ENCODE results near the gene IL36B. TPM values are rescaled to one million over a fixed set of nuclear protein-coding genes. Genes with fewer than 3 reads are reported as not detected.

Gene IL36B
- total and polyA plus RNA-seq, 8 donors: not detected

GRCh38 chr2:112980537-112980936 is 72.1 kb downstream of the IL36B start:
- DNase-seq: no peak
- Histone ChIP-seq H3K9me3 (no peaks in the 10 kb centered on the region), H3K27me3 (peaks cover 0 to 16% (median 0%) of the 10 kb centered on the region in 3 donors), H3K36me3 (no peaks in the 10 kb centered on the region), H3K4me1 (no peaks in the 10 kb centered on the region), H3K4me3 (no peak overlapping the region), H3K27ac (no peak overlapping the region)
- 14 to 54% (median 47%) methylated on average over 1 of the region's 1 CpG for WGBS, 5 donors
- intact Hi-C loops (cut with DNase I; ENCODE audit: low total_unique reads): no loop called here
- TF ChIP-seq CTCF (IDR thresholded peaks at IDR 0.05) (no peak), POLR2AphosphoS5 (IDR thresholded peaks at IDR 0.05) (no peak), EP300 (IDR thresholded peaks at IDR 0.05) (no peak), POLR2A (IDR thresholded peaks at IDR 0.05) (no peak)

DNA sequence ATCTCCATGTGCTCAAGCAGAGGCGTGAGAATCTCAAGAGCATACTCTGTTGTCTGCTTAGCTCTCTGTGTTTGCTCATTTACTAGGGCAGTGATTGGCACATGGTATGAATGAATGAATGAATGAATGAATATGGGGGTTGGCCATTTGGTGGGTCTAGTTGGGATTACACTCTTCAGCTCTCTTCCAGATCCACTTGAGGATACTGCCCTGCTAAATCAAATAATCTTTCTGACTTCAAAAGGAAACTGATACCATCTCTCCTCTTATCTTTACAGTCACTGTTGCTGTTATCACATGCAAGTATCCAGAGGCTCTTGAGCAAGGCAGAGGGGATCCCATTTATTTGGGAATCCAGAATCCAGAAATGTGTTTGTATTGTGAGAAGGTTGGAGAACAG is 72.9 kb downstream of the IL36B start:
- Histone ChIP-seq H3K4me3 (no peak overlapping the region), H3K36me3 (no peaks in the 10 kb centered on the region), H3K27ac (no peak overlapping the region), H3K27me3 (peaks cover 0 to 16% (median 0%) of the 10 kb centered on the region in 3 donors), H3K4me1 (no peaks in the 10 kb centered on the region), H3K9me3 (no peaks in the 10 kb centered on the region)
- 92 to 100% (median 96%) methylated on average over 1 of the region's 1 CpG for WGBS, 5 donors
- TF ChIP-seq POLR2A (IDR thresholded peaks at IDR 0.05): no peak
- no peak for TF ChIP-seq EP300 (IDR thresholded peaks at IDR 0.05)
- no peak for TF ChIP-seq POLR2AphosphoS5 (IDR thresholded peaks at IDR 0.05)
- TF ChIP-seq CTCF (IDR thresholded peaks at IDR 0.05): no peak
- intact Hi-C loops (cut with DNase I; ENCODE audit: low total_unique reads): no loop called here
- no peak for DNase-seq

- Histone ChIP-seq H3K27ac (no peak within 1 kb of the TSS), H3K9me3 (no peaks in the 10 kb centered on the region), H3K27me3 (peaks cover 0 to 19% (median 0%) of the 10 kb centered on the region in 3 donors), H3K4me1 (no peaks in the 10 kb centered on the region), H3K36me3 (no peaks in the 10 kb centered on the region), H3K4me3 (no peak within 1 kb of the TSS)
- 62 to 80% (median 72%) methylated on average over 7 of the region's 7 CpGs for WGBS, 5 donors
- no peak for TF ChIP-seq CTCF (IDR thresholded peaks at IDR 0.05)
- TF ChIP-seq POLR2A (IDR thresholded peaks at IDR 0.05): no peak
- TF ChIP-seq POLR2AphosphoS5 (IDR thresholded peaks at IDR 0.05): no peak
- no peak for TF ChIP-seq EP300 (IDR thresholded peaks at IDR 0.05)
- intact Hi-C loops (cut with DNase I; ENCODE audit: low total_unique reads): no loop called here
- no peak for DNase-seq
Observed at GRCh38 chr2:112977559-112978056, 75.1 kb downstream of the IL36B start, which contains the start of gene IL36G. TSS of gene IL36G (plus strand) at chr2:112978006. CDS start at chr2:112978639, 633 bp downstream.

Small RNAs within 50 kb of the gene (small RNA-seq; reads per million reads assigned to genes)
- 0 reads per million in 4 donors for gene HMGN2P23
- 0 reads per million in 4 donors for gene RNU6-1180P

Other genes starting within 250 kb of the IL36B start
- 10 to 100 TPM in 2 of 5 donors, 1 to 10 TPM in 3; 1.2 to 25.4 (median 7.6) TPM for gene IL1B, start 216.1 kb downstream of the IL36B start, total RNA-seq
- gene IL1B, start 216.1 kb downstream of the IL36B start, polyA plus RNA-seq: 10 to 100 TPM in 2 of 3 donors, 1 to 10 TPM in 1; 4.6 to 64.9 (median 38.2) TPM
- gene IL37, start 141.7 kb downstream of the IL36B start, total RNA-seq: not detected
- under 1 TPM in 1 of 3 donors, not detected in 2; 0.55 TPM for gene IL37, start 141.7 kb downstream of the IL36B start, polyA plus RNA-seq
- gene IL36G, start 74.9 kb downstream of the IL36B start, total RNA-seq: not detected
- 1 to 10 TPM in 1 of 3 donors, not detected in 2; 1.1 TPM for gene IL36G, start 74.9 kb downstream of the IL36B start, polyA plus RNA-seq
- not detected for gene IL36A, start 47.4 kb downstream of the IL36B start, total RNA-seq
- gene IL36A, start 47.4 kb downstream of the IL36B start, polyA plus RNA-seq: 1 to 10 TPM in 1 of 3 donors, not detected in 2; 9.7 TPM
- gene IL36RN, start 6.3 kb upstream of the IL36B start, total RNA-seq: not detected
- 1 to 10 TPM in 1 of 3 donors, not detected in 2; 1.8 TPM for gene IL36RN, start 6.3 kb upstream of the IL36B start, polyA plus RNA-seq
- gene IL1F10, start 15.1 kb upstream of the IL36B start, total RNA-seq: not detected
- gene IL1F10, start 15.1 kb upstream of the IL36B start, polyA plus RNA-seq: not detected
- gene IL1RN, start 74.7 kb upstream of the IL36B start, total RNA-seq: 10 to 100 TPM in 2 of 5 donors, under 1 TPM in 1, not detected in 2; 0.87 to 29.3 (median 16.9) TPM
- gene IL1RN, start 74.7 kb upstream of the IL36B start, polyA plus RNA-seq: 100 to 1,000 TPM in 1 of 3 donors, 10 to 100 TPM in 2; 27.6 to 220 (median 40.9) TPM
- 100 to 1,000 TPM in 2 of 5 donors, 10 to 100 TPM in 3; 35.3 to 146 (median 73.5) TPM for gene PSD4, start 121.1 kb upstream of the IL36B start, total RNA-seq
- gene PSD4, start 121.1 kb upstream of the IL36B start, polyA plus RNA-seq: 10 to 100 TPM; 19.9 to 23.8 (median 19.9) TPM
- gene PAX8, start 226.1 kb upstream of the IL36B start, total RNA-seq: 1 to 10 TPM in 2 of 5 donors, not detected in 3; 4.0 to 6.5 TPM
- 1 to 10 TPM in 1 of 3 donors, under 1 TPM in 2; 0.28 to 1.1 (median 0.50) TPM for gene PAX8, start 226.1 kb upstream of the IL36B start, polyA plus RNA-seq